Hindlimb muscle (tissue), 1 donor: ENCODE results near the gene PRKG1. TPM values are rescaled to one million over a fixed set of nuclear protein-coding genes. Genes with fewer than 3 reads are reported as not detected.

Source experiments
- DNase-seq: peaks from one replicate; pipeline ENCODE4 v3.0.0-alpha.2; 2013
- polyA plus RNA-seq: library from polyadenylated mRNA; unstranded; fragments of 120-200 nt; gene quantifications from one replicate; pipeline ENCODE4 v1.2.1, GENCODE V29; 2013; ENCODE audit not compliant: insufficient read length

PRKG1 gene
- polyA plus RNA-seq: 35.5 TPM

DNA sequence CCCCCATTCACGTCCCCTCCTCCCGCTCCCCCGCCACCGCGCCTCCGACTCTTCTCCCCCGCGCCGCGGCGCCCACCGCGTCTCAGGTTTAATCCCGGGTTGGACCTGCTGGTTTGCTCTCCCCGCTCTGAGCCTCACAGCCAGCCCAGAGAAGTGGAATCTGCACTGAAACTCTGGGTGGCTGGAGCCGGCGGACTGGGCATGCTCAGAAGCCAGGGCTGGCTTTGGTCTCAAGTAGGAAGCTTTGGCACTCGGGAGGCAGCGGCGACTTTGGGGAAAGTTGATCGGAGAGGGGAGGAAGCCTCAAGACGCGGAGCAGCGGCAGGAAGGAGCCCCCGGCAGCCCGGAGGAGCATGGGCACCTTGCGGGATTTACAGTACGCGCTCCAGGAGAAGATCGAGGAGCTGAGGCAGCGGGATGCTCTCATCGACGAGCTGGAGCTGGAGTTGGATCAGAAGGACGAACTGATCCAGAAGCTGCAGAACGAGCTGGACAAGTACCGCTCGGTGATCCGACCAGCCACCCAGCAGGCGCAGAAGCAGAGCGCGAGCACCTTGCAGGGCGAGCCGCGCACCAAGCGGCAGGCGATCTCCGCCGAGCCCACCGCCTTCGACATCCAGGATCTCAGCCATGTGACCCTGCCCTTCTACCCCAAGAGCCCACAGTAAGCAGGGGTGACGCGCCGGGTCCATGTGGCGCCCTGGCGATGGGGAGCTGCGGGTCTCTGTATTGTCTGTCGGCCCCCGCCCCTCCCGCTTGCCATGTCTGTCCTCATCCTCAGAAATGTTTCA lies at the start of gene PRKG1:
TSS of gene PRKG1 (plus strand) at position 250 of the 791 bp plus-strand sequence.
- DNase-seq: peak; percentile 80

DNA sequence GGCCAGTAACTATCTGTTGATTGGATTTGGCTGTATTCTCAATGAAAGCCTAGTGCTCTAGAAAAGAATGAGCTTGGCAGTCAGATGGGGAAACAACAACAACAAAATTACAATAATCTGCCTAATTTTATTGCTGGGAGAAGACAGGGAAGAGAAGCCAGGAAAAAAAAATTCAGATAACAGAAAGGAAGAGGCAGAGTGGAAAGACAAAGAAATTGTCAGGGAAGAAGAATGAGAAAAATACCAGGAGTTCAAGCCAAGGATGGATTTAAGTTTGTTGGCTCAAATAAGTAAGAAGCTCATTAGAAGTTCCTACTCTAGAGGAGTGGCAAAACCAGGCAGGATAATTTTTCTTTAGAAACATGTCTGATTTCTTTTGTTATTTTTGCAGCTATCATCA lies 45.9 kb upstream of the PRKG1 start:
- no peak for DNase-seq

DNA sequence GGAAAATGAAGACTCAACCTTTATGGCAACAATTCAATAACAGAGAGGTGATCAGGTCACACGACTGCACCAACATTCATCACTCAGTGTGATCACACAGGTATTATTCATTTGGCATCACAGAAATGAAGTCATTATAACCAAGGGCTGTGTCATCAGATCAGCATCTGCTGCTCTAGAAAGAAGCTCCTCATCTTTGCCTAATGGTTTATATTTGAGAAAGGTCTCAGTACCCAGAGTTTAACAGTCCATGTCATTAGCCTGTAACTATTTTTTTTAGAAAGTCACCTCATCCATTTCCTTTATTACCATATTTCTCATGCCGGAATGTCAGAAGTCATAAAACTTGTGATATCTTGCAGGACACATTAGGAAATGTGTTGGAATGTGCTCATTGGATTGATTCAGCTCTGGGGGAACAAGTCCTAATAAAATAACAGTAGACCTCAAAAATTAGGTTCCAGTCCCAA lies 45.1 kb upstream of the PRKG1 start:
- DNase-seq: no peak

GRCh38 chr10:51030480-51030879 lies 43.8 kb upstream of the PRKG1 start:
- DNase-seq: no peak

DNA sequence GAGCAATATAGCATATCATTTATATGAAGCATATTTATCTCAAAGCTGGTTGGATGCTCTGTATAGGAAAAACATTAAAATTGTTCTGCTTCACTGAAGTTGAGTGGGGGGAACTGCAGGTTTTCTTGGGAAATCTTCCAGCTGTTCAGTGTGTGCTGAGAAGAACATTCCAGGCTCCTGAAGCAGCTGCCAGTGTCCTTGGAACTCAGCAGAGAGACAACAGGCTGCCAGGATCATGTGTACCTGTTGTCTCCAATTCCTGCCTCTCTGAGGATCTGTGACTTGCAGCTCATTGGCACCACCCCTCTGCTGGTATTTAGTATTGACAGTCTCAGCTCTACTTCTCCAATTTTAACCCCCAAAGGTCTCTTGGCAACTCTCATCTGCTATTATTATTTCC lies 42.3 kb upstream of the PRKG1 start:
- no peak for DNase-seq

DNA sequence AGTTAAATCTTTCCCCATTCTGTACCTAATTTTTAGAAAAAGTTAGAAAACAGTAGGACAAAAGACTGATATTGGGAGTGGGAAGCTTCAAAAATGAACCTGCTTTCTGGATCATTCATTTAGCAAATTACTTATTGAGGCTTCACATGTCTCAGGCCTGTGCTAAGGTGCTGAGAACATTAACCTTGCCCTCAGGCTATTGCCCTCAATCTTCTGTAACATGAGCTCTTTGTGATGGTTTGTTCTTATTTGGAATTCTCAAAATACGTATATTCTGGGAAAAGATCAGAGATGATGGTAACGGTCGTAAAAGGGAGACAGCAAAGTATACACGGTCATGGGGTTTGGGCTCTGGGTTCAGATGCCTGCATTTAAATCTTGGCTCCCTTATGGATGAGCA lies 39.5 kb upstream of the PRKG1 start:
- no peak for DNase-seq

- DNase-seq: no peak
These were observed 38.9 kb upstream of the PRKG1 start for GRCh38 chr10:51035344-51035743.

GRCh38 chr10:51045871-51046270 lies 28.4 kb upstream of the PRKG1 start:
- no peak for DNase-seq

- no peak for DNase-seq
These were observed 27.6 kb upstream of the PRKG1 start for GRCh38 chr10:51046654-51047053.

- DNase-seq: no peak
These were observed 26.4 kb upstream of the PRKG1 start for GRCh38 chr10:51047857-51048256.

- no peak for DNase-seq
These were observed 25.5 kb upstream of the PRKG1 start for GRCh38 chr10:51048792-51049191.

DNA sequence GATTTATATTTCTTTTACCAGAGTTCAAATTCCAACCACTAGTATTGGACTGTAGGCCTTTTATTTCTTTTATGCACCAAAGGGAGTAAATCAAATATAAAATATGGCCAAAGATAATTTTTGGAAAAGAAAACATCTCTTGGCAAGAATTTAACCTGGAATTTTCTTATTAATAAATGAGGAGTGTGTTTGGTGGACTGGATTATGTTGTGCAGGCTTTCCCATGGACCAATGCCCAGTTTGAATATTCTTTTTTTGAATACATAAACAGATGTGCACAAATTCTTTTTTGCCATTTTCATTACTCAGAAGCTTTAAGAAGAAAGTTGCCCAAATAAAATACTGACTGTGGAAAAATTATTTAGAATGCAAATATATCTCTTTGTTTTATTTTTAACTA lies 22.1 kb upstream of the PRKG1 start:
- DNase-seq: peak; percentile 73

DNA sequence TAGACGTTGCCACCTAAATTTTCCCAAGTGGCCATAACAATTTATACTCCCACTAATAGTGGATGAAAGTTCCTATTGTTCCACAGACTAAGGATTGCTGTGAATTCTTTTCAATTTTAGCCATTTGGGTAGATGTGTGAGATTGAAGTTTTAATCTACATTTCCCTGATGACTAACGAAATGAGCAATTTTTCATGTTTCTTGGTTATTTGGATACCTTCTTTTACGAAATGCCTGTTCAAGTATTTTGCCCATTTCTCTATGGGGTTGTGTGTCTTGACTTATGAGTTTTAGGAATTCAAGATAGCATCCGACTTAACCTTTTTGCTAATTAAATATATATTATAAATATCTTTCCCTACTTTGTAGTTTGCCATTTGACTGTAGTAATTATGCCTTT lies 16.4 kb upstream of the PRKG1 start:
- no peak for DNase-seq

DNA sequence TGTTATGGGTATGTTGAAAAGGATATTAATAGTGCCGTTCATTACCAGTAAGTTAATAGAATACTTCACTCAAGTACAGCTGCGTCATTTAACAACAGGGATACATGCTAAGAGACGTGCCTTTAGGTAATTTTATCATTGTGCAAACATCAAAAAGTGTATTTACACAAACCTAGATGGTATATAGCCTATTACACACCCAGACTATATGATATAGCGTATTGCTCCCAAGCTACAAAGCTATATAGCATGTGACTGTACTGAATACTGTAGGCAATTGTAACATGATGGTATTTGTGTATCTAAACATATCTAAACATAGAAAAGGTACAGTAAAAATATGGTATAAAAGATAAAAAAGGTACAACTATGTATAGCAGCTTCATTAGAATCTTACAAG lies 11.1 kb upstream of the PRKG1 start:
- DNase-seq: no peak

- DNase-seq: no peak
These were observed 10.4 kb upstream of the PRKG1 start for GRCh38 chr10:51063659-51064535.

- DNase-seq: no peak
These were observed 8.1 kb upstream of the PRKG1 start for GRCh38 chr10:51066231-51066630.

- DNase-seq: no peak
These were observed 2.1 kb upstream of the PRKG1 start for GRCh38 chr10:51072210-51072609.

- no peak for DNase-seq
These were observed 1.3 kb upstream of the PRKG1 start for GRCh38 chr10:51072921-51073434.

DNA sequence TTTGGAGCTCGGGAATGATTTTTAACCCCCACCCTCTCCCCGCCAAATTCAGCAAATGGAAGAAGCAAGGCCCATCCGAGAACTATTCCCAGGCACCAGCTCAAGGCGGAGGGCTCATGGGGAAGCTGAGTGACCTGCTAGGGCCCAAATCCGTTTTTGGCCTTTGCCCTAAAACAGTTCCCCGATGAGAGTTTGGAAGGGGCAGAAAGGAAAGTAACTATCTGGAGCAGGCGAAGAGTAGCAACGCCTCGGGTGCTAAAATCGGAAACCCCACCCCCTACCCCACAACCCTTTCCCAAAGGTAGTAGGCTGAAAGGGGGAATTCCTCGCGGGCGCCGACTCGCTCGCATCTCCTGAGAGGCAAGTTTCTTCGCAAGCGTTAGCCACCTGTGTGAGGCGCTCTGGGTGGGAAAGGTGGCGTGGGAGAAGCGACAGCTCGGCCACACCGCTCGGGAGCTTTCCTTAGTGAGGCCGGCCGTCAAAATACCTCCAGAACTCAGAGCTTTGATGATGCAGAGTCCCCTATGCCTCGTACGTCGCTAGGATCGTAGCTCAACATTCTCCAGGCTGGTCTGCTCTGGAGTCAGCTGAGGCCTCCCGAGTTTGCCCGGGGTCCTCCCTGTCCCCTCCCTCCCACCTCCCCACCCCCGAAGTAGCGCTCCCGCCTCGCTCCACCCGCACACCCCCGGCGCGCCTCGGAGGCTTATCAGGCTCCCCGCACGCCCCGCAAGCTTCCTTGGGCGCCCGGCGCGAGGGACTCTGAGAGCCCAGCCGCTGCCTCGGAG lies 642 bp upstream of the PRKG1 start:
- DNase-seq: peak; percentile 54

DNA sequence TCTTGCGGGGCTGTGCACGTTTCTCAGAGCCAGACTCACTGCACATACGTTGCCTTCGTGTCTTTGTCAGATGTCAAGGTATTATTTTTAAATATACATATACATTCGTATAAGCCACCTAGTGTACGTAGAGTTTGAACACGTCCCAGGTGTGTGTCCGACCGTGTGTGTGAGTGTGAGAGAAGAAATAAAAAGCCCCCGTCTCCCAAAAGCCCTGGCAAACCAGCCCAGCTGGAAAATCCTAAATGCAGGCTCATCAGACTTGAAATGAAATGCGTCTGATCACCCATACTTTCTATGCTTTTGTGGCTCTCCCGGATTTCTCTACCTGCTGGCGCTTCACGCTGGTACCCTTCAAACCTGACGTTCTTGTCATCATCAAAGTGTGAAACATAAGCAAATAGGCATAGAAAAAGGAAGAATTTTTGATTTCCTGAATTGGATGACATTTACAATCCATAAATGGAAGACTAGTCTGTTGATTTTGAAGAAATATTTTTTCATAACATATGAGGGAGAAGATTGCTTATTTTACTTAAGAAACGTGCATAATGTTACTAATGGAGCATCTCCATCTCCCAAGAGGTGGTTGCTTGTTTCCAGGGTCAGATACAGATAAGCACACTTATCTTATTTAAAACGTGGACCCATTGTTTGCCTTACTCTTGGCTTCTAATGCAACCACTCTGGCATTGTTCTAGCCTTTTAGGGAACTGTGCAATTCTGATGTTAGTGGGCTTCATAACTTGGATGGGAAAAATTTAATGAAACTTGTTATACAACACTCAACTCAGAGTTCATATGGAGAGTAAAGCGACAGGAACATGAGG lies 971 bp downstream of the PRKG1 start:
- peak; percentile 41 for DNase-seq

- DNase-seq: peak; percentile 31
These were observed 1.6 kb downstream of the PRKG1 start for GRCh38 chr10:51075873-51076229.
